WTC11 (cell line): Measurements from ENCODE around the gene APOL1.

Experiments
- CTCF ChIP-seq: fragments of 200-600 bp; IDR thresholded peaks from 2 replicates; pipeline ENCODE4 v1.8.0; 2022; ENCODE audit warnings: antibody characterized with exemption
- ELF4 ChIP-seq: sonication (generic); formaldehyde crosslinking; IDR thresholded peaks from 2 replicates; pipeline ENCODE4 v1.8.1; 2022; ENCODE audit warnings: low read depth, mild to moderate bottlenecking, moderate library complexity, missing genetic modification reagents
- TP53 ChIP-seq: sonication (generic); formaldehyde crosslinking; IDR thresholded peaks from 2 replicates; pipeline ENCODE4 v1.8.1; 2023; ENCODE audit warnings: mild to moderate bottlenecking, missing genetic modification reagents
- USF2 ChIP-seq: sonication (generic); formaldehyde crosslinking; IDR thresholded peaks from 2 replicates; pipeline ENCODE4 v1.8.1; 2023; ENCODE audit warnings: mild to moderate bottlenecking, missing genetic modification reagents, moderate library complexity

- TF ChIP-seq CTCF, result no peak
- TF ChIP-seq USF2 (CRISPR knock-in tag), result no peak
- no peak for TF ChIP-seq ELF4
- no peak for TF ChIP-seq TP53 (CRISPR knock-in tag)
These were observed 44.0 kb upstream of the APOL1 start for GRCh38 chr22:36208914-36209313.
